H9 (cell line): ENCODE measurements around the gene KCTD17. TPM values are rescaled to one million over a fixed set of nuclear protein-coding genes. Genes with fewer than 3 reads are reported as not detected.

Experiments used
- DNase-seq: peaks from one replicate; pipeline ENCODE4 v3.0.0-alpha.2; 2017
- H2AFZ ChIP-seq: one replicate; pipeline ENCODE4 v1.6.1; 2013; ENCODE audit warnings: mild to moderate bottlenecking, low read length, control low read depth, moderate library complexity
- H2AK5ac ChIP-seq: 2 replicates; pipeline ENCODE4 v1.6.1; 2013; ENCODE audit warnings: low read length, control low read depth, mixed read lengths; ENCODE audit not compliant: insufficient read length
- H2BK120ac ChIP-seq: one replicate; pipeline ENCODE4 v1.6.1; 2013; ENCODE audit warnings: low read depth, mild to moderate bottlenecking, low read length, control low read depth, inconsistent platforms; ENCODE audit not compliant: poor library complexity, severe bottlenecking
- H2BK12ac ChIP-seq: 2 replicates; pipeline ENCODE4 v1.6.1; 2013; ENCODE audit warnings: low read length, control low read depth, mixed read lengths, low read depth; ENCODE audit not compliant: insufficient read length
- H2BK15ac ChIP-seq: 2 replicates; pipeline ENCODE4 v1.6.1; 2013; ENCODE audit warnings: low read depth, low read length, control low read depth
- H2BK20ac ChIP-seq: one replicate; pipeline ENCODE4 v1.6.1; 2013; ENCODE audit warnings: low read depth, mild to moderate bottlenecking, low read length, control low read depth, inconsistent platforms; ENCODE audit not compliant: poor library complexity, severe bottlenecking
- H2BK5ac ChIP-seq: 2 replicates; pipeline ENCODE4 v1.6.1; 2013; ENCODE audit warnings: low read length, control low read depth, mixed read lengths; ENCODE audit not compliant: insufficient read length
- H3K14ac ChIP-seq: 2 replicates; pipeline ENCODE4 v1.6.1; 2013; ENCODE audit warnings: low read length, control low read depth; ENCODE audit not compliant: insufficient read depth
- H3K18ac ChIP-seq: 2 replicates; pipeline ENCODE4 v1.6.1; 2013; ENCODE audit warnings: low read depth, mild to moderate bottlenecking, mixed read lengths, low read length, control low read depth; ENCODE audit not compliant: insufficient read length
- H3K23ac ChIP-seq: 2 replicates; pipeline ENCODE4 v1.6.1; 2013; ENCODE audit warnings: low read length, control low read depth, mixed read lengths, low read depth; ENCODE audit not compliant: insufficient read length
- H3K23me2 ChIP-seq: 2 replicates; pipeline ENCODE4 v1.6.1; 2013; ENCODE audit warnings: low read depth, mild to moderate bottlenecking, mixed read lengths, low read length, control low read depth; ENCODE audit not compliant: insufficient read length, poor library complexity, severe bottlenecking
- H3K27ac ChIP-seq: 2 replicates; pipeline ENCODE4 v1.5.1; 2013; ENCODE audit warnings: low read length, control low read depth, mixed read lengths, low read depth; ENCODE audit not compliant: insufficient read length
- H3K27me3 ChIP-seq: 2 replicates; pipeline ENCODE4 v1.6.1; 2013; ENCODE audit warnings: low read length, control low read depth, inconsistent platforms; ENCODE audit not compliant: insufficient read depth
- H3K4ac ChIP-seq: 2 replicates; pipeline ENCODE4 v1.6.1; 2013; ENCODE audit warnings: low read depth, mild to moderate bottlenecking, control low read depth, inconsistent platforms, low read length, moderate library complexity
- H3K4me1 ChIP-seq: 2 replicates; pipeline ENCODE4 v1.6.1; 2013; ENCODE audit warnings: low read length, control low read depth, inconsistent platforms; ENCODE audit not compliant: insufficient read depth
- H3K4me2 ChIP-seq: 2 replicates; pipeline ENCODE4 v1.6.1; 2013; ENCODE audit warnings: low read length, control low read depth, mixed read lengths; ENCODE audit not compliant: insufficient read length, insufficient read depth
- H3K56ac ChIP-seq: 2 replicates; pipeline ENCODE4 v1.6.1; 2013; ENCODE audit warnings: low read depth, mild to moderate bottlenecking, mixed read lengths, low read length, control low read depth; ENCODE audit not compliant: insufficient read length
- H3K79me1 ChIP-seq: 2 replicates; pipeline ENCODE4 v1.6.1; 2013; ENCODE audit warnings: low read depth, mild to moderate bottlenecking, moderate library complexity, low read length, control low read depth, inconsistent platforms; ENCODE audit not compliant: insufficient read depth, poor library complexity, severe bottlenecking
- H3K79me2 ChIP-seq: 2 replicates; pipeline ENCODE4 v1.6.1; 2013; ENCODE audit warnings: low read length, control low read depth, inconsistent platforms; ENCODE audit not compliant: insufficient read depth
- H3K9ac ChIP-seq: 2 replicates; pipeline ENCODE4 v1.6.1; 2013; ENCODE audit warnings: low read length, control low read depth, mixed read lengths; ENCODE audit not compliant: insufficient read length; ENCODE audit errors: extremely low read depth
- H3K9me3 ChIP-seq: one replicate; pipeline ENCODE4 v1.6.1; 2013; ENCODE audit warnings: low read depth, low read length, inconsistent platforms; ENCODE audit not compliant: control insufficient read depth
- H3T11ph ChIP-seq: one replicate; pipeline ENCODE4 v1.6.1; 2013; ENCODE audit warnings: mild to moderate bottlenecking, low read length, control low read depth, inconsistent platforms
- H4K20me1 ChIP-seq: one replicate; pipeline ENCODE4 v1.6.1; 2013; ENCODE audit not compliant: control insufficient read depth, insufficient read length, insufficient read depth
- H4K5ac ChIP-seq: 2 replicates; pipeline ENCODE4 v1.6.1; 2013; ENCODE audit warnings: low read depth, mild to moderate bottlenecking, mixed read lengths, low read length, control low read depth; ENCODE audit not compliant: insufficient read length
- H4K8ac ChIP-seq: replicated peaks from 2 replicates; pipeline ENCODE4 v1.6.1; 2013; ENCODE audit warnings: low read length, control low read depth, mixed read lengths, low read depth; ENCODE audit not compliant: insufficient read length
- H4K91ac ChIP-seq: 2 replicates; pipeline ENCODE4 v1.6.1; 2013; ENCODE audit warnings: low read depth, mild to moderate bottlenecking, moderate library complexity, mixed read lengths, low read length, control low read depth; ENCODE audit not compliant: insufficient read length
- H3K27ac Mint-ChIP-seq, 3 experiments: 2 replicates in 2 of 3; 3 replicates in 1 of 3; pipeline ENCODE4 v1.8.0; 2020 to 2021; ENCODE audit warnings: mixed read lengths in 3 of 3, mild to moderate bottlenecking in 1 of 3, moderate library complexity in 1 of 3
- H3K27me3 Mint-ChIP-seq: 2 replicates; pipeline ENCODE4 v1.8.0; 2021; ENCODE audit warnings: low read depth, mild to moderate bottlenecking, moderate library complexity, mixed read lengths
- H3K36me3 Mint-ChIP-seq, 3 experiments: 2 replicates in 2 of 3; 3 replicates in 1 of 3; pipeline ENCODE4 v1.8.0; 2020 to 2021; ENCODE audit warnings: low read depth in 3 of 3, mixed read lengths in 3 of 3; ENCODE audit not compliant: insufficient read depth in 1 of 3
- H3K4me1 Mint-ChIP-seq, 2 experiments: 2 replicates each; pipeline ENCODE4 v1.8.0; 2020; ENCODE audit warnings: mixed read lengths in 2 of 2
- H3K4me3 Mint-ChIP-seq, 2 experiments: 2 replicates in 1 of 2; 3 replicates in 1 of 2; pipeline ENCODE4 v1.8.0; 2020 to 2021; ENCODE audit warnings: mild to moderate bottlenecking in 2 of 2, mixed read lengths in 2 of 2, moderate library complexity in 1 of 2
- H3K9me3 Mint-ChIP-seq, 2 experiments: 2 replicates in 1 of 2; 3 replicates in 1 of 2; pipeline ENCODE4 v1.8.0; 2020; ENCODE audit warnings: mild to moderate bottlenecking in 2 of 2, mixed read lengths in 2 of 2, moderate library complexity in 1 of 2
- CTCF ChIP-seq: fragments of 200-600 bp; sonication (generic); conservative IDR thresholded peaks from 3 replicates; pipeline ENCODE4 v1.8.0; 2021; ENCODE audit warnings: antibody characterized with exemption, mild to moderate bottlenecking
- WGBS: extraction: QIAGEN DNeasy Blood & Tissue Kit; methylation state at CpG from one replicate; pipeline ENCODE4 v1.1.7; 2013; ENCODE audit warnings: missing lambda C conversion rate, low lambda C conversion rate, mixed read lengths; ENCODE audit not compliant: insufficient read length; ENCODE audit errors: extremely low coverage; 5-methylcytosine and 5-hydroxymethylcytosine counted together
- total RNA-seq: library from RNA; stranded (reverse); gene quantifications from 2 replicates; pipeline ENCODE4 v1.2.1, GENCODE V29; 2021

KCTD17 gene
- total RNA-seq, 1 experiment from 2014 or later: 34.1 TPM

DNA sequence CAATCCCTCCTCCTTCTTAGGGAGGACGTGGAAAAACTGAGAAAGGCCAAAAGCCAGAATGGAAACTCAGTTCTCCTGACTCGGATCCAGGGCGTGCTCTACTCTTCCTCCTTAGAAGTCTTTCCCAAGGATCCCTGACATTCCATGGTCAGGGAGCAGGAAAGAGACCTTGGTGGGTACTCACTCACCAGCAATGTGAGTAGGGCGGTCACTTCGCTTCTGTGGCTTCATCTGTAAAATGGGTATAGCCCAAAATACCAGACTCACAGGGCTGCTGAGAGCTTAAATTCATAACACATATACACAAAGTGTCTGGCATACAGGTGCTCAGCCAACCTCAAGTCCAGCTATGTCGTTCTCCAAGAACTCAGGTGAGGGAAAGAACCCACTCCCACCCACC, 629 bp upstream of the KCTD17 start:
- Histone ChIP-seq H3K4me1 (no peaks in the 10 kb centered on the region), H2BK12ac (no peak overlapping the region), H3K27me3 (no peaks in the 10 kb centered on the region), H4K91ac (no peak overlapping the region), H3K18ac (no peak overlapping the region), H3K9me3 (no peaks in the 10 kb centered on the region), H3K9ac (no peak overlapping the region), H2BK20ac (no peak overlapping the region), H3K56ac (no peak overlapping the region), H3K79me1 (no peaks in the 10 kb centered on the region), H3K23me2 (peaks cover 5% of the 10 kb centered on the region), H2BK5ac (no peak overlapping the region), H3K4me2 (peak overlapping the region; percentile 25), H2AK5ac (no peak overlapping the region), H3K23ac (no peak overlapping the region), H3T11ph (no peak overlapping the region), H3K79me2 (no peaks in the 10 kb centered on the region), H2AFZ (no peak overlapping the region), H3K27ac (no peak overlapping the region), H2BK15ac (no peak overlapping the region), H4K5ac (no peak overlapping the region), H3K14ac (no peak overlapping the region), H3K4ac (no peak overlapping the region), H4K8ac (no peak overlapping the region), H2BK120ac (no peak overlapping the region), H4K20me1 (no peaks in the 10 kb centered on the region)
- peaks cover 0 to 18% (median 0%) of the 10 kb centered on the region in 3 experiments; a peak in 5 of 7 replicates for H3K36me3 Mint-ChIP-seq
- peak overlapping the region; percentile 71 to 84 for H3K4me3 Mint-ChIP-seq
- no CpG with 5 or more reads among the region's 6 CpGs for WGBS
- TF ChIP-seq CTCF: no peak
- H3K27ac Mint-ChIP-seq: no peak overlapping the region; a peak in 1 of 7 replicates
- no peak for DNase-seq
- peaks cover 4 to 12% of the 10 kb centered on the region in 2 experiments for H3K4me1 Mint-ChIP-seq
- H3K9me3 Mint-ChIP-seq: no peaks in the 10 kb centered on the region; a peak in 1 of 5 replicates
- peaks cover 18% of the 10 kb centered on the region for H3K27me3 Mint-ChIP-seq
